NCI-H2081 treated with DMSO at 0.1 percent for 48 hours (cell line): Measurements from ENCODE around the gene AP5M1.
"Not testable (repeated sequence)": the region's sequence is repeated elsewhere in the genome, so short reads cannot be mapped to it uniquely, and the experiment has no call there.

Experiments
- DNase-seq: peaks from one replicate; lab custom pipeline; 2025; lab: John Stamatoyannopoulos, UW

The AP5M1 gene

GRCh38 chr14:57268161-57269069 lies at the start of gene AP5M1, which contains the start of gene EXOC5:
TSS of gene AP5M1 (plus strand) at chr14:57268971. CDS start at chr14:57269315, 344 bp downstream.
TSS of gene EXOC5 (minus strand) at chr14:57268905. CDS start at chr14:57268648, 257 bp downstream.
- peak; percentile 80 for DNase-seq

- DNase-seq, result no peak
These were observed 46.8 kb upstream of the AP5M1 start for GRCh38 chr14:57221931-57222330.

GRCh38 chr14:57227083-57227482 lies 41.7 kb upstream of the AP5M1 start:
- no peak for DNase-seq

GRCh38 chr14:57228320-57228719 lies 40.5 kb upstream of the AP5M1 start:
- DNase-seq, result not testable (repeated sequence)

- DNase-seq, result no peak
These were observed 36.8 kb upstream of the AP5M1 start for GRCh38 chr14:57232006-57232405.

- DNase-seq, result not testable (repeated sequence)
These were observed 28.7 kb upstream of the AP5M1 start for GRCh38 chr14:57240115-57240514.

- DNase-seq, result no peak
These were observed 25.5 kb upstream of the AP5M1 start for GRCh38 chr14:57243320-57243719.

GRCh38 chr14:57244106-57244505 lies 24.7 kb upstream of the AP5M1 start:
- no peak for DNase-seq

- DNase-seq, result no peak
These were observed 22.8 kb upstream of the AP5M1 start for GRCh38 chr14:57245941-57246340.

GRCh38 chr14:57246933-57247657 lies 21.7 kb upstream of the AP5M1 start:
- no peak for DNase-seq

GRCh38 chr14:57254884-57255283 lies 13.9 kb upstream of the AP5M1 start:
- no peak for DNase-seq

- DNase-seq, result not testable (repeated sequence)
These were observed 10.6 kb upstream of the AP5M1 start for GRCh38 chr14:57258221-57258620.

GRCh38 chr14:57259672-57260071 lies 9.1 kb upstream of the AP5M1 start:
- DNase-seq, result no peak

GRCh38 chr14:57261604-57262003 lies 7.2 kb upstream of the AP5M1 start:
- no peak for DNase-seq

- DNase-seq, result no peak
These were observed 6.7 kb upstream of the AP5M1 start for GRCh38 chr14:57262117-57262516.

GRCh38 chr14:57266065-57266464 lies 2.7 kb upstream of the AP5M1 start:
- DNase-seq, result no peak

GRCh38 chr14:57273236-57273635 lies 4.5 kb downstream of the AP5M1 start:
- DNase-seq, result no peak

GRCh38 chr14:57274551-57274950 lies 5.8 kb downstream of the AP5M1 start:
- no peak for DNase-seq

- no peak for DNase-seq
These were observed 6.4 kb downstream of the AP5M1 start for GRCh38 chr14:57275023-57275664.

GRCh38 chr14:57277062-57277461 lies 8.3 kb downstream of the AP5M1 start:
- no peak for DNase-seq

GRCh38 chr14:57287745-57288144 lies 19.0 kb downstream of the AP5M1 start:
- no peak for DNase-seq

GRCh38 chr14:57290751-57291150 lies 22.0 kb downstream of the AP5M1 start:
- DNase-seq, result no peak
